Hematopoietic multipotent progenitor cell treated with erythropoietin and hydrocortisone succinate and interleukin-3 and kit ligand, for 4 days (in vitro differentiated cells): Measurements from ENCODE around the gene PDE4A.
"Not testable (repeated sequence)": the region's sequence is repeated elsewhere in the genome, so short reads cannot be mapped to it uniquely, and the experiment has no call there.

Experiments
- DNase-seq: peaks from one replicate; pipeline ENCODE4 v3.0.0-alpha.2; 2015

PDE4A gene

DNA sequence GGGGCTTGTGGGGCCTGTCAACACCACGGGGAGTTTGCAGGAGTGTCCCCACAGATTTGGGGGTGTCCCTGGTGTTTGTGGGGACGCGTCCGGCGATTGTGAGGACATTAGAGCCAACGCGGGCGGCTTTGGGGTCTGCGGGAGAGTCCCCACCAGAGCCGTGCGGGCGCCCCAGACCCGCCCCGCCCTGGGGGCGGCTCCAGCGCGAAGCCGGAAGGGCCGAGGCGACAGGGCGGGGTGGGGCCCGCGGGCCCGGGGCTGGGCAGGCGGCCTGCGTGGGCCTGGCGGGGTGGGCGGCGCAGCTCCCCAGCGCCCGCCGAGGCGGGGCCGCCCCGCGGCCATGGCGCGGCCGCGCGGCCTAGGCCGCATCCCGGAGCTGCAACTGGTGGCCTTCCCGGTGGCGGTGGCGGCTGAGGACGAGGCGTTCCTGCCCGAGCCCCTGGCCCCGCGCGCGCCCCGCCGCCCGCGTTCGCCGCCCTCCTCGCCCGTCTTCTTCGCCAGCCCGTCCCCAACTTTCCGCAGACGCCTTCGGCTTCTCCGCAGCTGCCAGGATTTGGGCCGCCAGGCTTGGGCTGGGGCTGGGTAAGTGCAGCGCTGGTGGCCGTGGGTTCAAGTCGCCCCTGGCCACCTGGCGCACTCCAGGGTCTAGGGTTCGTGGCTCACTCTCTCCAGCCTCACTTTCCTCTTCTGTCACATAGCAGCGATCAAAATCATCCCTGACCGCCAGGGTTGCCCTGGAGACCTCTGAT is 10.3 kb downstream of the PDE4A start:
- peak; percentile 68 for DNase-seq

DNA sequence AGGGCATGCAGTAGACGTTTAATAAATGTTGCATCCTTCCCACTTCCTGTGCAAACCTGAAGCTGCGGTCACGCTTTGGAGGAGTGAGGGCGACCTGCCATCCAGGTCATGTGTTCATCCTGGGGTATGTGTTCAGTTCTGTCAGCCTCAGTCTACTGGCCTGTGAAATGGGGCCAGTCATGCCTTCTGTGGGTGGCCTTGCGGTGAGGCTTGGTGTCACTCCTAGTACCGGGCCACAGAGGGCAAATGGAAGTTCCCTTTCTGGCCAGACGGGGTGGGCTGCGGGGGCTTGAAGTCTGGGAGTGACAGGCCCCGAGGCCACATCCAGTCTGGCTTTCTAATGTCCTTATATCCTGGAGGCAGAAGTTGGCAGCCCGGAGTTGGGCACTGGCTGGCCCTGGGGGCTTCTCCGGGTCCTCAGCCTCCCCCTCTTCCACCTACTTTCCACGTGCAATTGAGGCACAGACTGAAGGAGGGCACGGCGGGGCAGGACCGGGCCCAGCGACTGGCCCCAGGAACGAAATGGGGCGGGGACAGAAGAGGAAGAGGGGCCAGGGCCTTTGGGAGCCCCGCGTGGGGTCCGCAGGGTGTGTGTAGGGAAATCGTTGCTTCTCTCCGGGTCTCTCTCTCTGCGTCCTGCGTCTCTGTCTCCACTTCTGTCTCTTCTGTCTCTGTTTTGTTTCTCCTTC is 11.1 kb downstream of the PDE4A start:
- peak; percentile 66 for DNase-seq

DNA sequence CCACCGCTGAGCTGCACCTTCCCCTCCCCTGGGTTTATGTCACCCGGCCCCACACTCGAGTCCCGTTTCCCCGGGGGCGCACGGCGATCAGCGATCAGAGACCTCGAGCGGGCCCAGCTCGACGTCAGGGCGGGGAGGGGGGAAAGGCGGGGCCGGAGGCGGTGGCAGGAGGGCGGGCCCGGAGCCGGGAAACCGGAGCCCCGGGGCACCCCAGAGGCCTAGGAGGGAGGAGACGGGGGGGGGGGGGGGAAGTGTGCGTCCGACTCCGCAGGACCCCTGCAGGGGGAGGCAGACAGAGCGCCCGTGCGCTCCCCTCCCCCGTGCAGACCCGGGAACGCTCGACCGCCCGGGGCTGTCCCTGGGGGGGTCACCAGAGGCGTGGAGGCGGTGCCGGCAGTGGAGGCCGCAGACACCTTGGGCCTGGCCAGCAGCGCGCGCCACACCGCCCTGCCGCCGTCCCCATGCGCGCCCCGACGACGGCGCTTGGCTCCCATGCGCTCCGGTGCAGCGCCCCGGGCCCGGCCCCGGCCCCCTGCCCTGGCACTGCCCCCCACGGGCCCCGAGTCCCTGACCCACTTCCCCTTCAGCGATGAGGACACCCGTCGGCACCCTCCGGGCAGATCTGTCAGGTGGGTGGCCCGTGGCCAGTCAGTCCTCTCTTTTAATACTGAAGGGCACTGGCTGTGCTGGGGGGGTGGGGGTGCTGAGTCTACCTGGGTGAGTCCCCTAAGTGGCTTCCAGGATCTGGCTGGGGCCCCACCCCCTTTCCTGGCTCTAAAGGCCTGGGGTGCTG is 11.8 kb downstream of the PDE4A start:
- peak; percentile 71 for DNase-seq

DNA sequence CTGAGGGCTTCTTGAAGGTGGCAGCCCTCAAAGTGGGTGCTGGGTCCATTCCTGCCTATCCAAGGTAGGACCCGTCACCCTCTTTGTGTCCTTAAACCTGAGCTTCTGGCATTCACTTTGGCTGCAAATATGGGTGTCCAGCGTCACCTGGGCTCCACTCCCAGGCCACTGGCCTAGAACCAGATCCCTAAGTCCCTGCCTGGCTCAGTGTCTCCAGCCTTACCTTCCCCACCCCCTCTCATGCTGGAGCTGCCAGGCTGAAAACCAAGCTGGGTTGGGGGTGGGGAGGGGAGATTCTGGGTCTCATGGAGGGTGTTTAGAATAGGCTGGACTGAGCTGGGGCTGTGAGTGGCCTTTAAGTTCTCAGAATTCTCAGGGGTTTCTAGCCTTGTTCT is 12.4 kb downstream of the PDE4A start:
- DNase-seq, result no peak

DNA sequence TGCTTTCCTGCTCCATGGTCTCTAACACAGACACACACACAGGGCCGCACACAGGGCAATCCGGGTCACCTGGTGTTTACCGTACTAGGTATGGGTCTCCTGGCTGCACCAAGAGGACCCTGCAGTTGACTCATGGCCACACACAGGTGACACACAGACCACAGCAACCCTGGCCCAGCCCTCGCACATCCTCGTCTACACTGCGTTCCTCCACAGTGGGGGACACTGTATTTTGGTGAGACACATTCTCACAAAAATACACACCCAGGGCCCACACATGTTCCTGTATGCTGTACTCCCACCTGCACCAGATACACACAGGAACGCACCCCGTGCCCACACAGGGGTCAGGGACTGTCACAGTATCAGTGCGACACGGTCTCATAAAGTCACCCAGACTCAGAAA is 12.8 kb downstream of the PDE4A start:
- no peak for DNase-seq

DNA sequence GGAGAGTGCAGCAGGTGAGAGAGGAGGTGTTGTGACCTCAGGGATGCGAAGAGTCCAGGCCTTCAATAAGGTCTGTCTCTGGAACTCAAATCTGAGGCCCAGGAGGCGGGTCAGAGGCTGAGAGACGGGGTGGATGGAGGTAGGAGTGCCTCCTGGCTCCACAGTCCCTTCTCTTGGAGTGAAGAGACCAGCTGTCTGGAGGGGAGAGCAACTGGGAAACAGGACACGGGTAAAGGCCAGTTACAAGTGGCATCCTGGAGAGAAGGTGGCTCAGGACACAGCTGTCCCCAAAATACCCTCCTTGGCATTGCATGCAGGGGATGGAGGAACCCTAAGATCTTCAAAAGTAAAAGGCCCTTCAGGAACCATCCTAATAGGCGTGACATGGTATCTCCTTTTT is 19.2 kb downstream of the PDE4A start:
- no peak for DNase-seq

DNA sequence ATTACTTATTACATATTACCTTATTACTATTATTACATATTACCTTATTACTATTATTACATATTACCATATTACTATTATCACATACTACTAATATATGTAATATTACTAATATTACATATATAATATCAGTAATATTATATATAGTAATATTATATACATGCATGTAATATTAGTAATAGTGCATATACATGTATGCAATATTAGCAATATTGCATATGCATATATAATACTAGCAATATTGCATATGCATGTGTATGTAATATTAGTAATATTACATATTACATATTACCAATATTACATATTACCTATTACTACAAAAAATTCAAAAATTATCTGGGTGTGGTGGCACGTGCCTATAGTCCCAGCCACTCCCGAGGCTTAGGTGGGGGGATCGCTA is 22.4 kb downstream of the PDE4A start:
- DNase-seq, result no peak

DNA sequence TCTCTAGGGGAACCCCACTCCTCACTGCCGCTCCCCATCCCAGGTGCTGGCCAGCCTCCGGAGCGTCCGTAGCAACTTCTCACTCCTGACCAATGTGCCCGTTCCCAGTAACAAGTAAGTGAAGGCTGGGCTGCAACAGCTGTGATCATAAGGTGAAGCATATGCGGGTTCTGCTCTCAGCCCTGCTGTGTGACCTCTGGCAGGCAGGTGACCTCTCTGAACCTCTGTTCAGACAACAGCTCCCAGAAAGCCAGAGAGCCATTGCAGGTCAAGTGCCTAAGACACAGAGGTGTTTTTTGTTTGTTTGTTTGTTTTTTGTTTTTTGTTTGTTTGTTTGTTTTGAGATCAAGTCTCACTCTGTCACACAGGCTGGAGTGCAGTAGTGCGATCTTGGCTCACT is 28.7 kb downstream of the PDE4A start:
- no peak for DNase-seq

DNA sequence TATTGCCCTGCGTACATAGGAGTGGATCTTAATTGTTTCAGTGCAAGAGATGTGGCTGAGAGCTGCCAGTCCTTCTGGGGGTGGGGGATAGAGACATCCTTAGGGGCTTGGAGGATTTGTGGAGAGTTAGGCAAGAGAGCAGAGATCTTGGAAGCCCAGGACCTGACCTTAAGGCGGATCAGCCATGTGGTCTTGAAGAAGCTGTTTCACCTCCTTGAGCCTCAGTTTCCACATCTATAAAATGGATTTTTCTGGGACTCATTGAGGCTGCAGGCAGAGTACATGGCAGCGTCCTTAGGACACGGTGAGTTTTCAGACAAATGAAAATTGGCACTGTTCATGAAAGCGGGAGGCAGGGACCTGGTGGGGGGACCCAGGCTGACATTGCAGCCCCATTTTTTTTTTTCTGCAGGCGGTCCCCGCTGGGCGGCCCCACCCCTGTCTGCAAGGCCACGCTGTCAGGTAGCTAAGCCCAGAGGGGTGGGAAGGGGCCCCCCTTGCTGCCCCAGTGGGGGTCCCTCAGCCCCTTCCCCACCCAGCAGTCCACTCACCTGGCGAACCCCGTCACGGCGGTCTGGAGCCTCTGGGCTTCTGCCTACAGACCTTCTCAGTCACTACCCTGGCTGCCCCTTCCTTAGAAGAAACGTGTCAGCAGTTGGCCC is 30.0 kb downstream of the PDE4A start:
- no peak for DNase-seq

DNA sequence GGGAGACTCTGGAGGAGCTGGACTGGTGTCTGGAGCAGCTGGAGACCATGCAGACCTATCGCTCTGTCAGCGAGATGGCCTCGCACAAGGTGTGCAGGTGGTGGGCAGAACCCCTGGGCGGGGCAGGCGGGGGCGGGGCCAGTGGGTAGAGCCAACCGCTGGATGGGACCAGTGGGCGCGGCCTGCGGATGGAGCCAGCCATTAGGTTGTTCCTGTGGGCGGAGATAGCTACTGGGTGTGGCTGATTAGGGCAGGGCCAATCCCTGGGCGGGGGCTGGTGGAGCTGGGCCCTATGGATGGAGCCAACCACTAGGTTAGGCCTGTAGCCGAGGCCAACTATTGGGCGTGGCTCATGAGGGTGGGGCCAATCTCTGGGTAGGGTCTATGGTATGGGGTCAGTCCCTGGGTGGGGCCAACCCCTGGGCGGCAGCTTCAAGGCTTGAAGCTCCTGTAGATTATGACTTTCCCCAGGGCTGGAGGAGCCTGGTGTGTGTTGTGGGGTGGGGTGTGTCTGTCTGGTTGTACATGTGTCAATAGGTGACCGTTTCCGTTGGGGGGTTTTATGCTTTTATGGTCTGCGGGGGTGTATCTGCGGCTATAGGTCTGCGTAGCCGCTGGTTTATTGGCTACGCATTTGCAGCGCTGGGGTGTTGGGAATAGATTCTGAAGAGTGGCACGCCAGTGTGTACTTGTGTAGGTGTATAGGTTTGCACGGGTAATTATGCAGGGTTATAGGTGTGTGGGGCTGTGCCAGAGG is 30.7 kb downstream of the PDE4A start:
- peak; percentile 92 for DNase-seq

DNA sequence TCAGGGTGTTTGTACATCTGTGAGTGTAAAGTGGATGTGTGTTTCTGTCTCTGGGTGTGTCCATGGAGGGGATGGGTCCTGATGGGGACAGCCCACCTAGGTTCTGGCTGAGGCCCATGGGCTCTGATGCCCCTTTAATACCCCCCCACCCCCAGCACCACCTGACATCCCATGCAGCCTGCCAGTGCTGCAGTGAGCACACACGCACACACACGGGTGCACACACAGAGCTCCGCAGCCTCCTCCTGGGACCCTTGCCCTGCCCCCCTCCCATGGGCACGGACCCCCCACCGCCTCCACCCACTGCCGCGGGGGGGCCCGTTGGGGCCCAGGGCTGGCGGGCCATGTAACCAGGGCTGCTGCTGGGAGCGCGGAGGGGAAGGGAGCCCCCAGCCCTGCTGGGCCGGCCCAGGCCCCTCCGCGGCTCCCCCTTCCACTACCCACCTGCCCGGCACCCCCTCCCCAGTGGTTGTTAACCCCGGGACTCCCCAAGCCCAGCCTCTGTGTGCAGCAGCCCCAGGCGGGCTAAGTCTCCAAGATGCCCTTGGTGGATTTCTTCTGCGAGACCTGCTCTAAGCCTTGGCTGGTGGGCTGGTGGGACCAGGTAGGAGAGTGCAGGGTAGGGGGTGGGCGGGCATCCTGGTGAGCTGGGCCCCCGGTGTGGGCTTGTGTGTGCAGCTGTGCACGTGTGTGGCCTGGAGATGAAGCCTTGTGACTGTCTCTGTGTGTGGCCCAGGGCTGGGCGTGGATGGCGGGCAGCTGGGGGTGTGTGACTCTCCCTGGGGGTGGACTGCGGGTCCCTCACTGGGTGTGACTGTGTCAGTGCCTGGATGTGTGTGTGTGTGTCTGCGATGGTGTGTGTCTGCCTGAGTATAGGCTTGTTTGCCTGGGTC is 32.6 kb downstream of the PDE4A start:
- no peak for DNase-seq

DNA sequence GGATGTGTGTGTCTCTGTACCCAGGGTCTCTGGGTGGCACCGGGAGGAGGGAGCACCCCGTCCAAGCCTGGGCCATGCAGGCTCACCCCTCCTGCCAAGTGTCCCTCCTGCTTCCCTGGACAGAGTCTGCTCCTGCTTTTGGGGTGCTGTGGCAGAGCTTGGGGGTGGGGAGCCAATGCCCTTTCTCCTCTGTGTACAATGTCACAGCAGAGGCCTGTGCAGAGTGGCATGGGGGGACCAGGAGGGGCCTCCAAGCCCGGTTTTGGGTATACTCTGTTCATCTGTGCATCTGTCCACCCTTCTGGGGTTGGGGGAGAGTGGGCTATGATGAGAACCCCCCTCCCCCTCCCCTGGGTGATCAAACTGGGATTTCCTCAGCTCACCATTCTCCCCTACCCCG is 33.5 kb downstream of the PDE4A start:
- no peak for DNase-seq

DNA sequence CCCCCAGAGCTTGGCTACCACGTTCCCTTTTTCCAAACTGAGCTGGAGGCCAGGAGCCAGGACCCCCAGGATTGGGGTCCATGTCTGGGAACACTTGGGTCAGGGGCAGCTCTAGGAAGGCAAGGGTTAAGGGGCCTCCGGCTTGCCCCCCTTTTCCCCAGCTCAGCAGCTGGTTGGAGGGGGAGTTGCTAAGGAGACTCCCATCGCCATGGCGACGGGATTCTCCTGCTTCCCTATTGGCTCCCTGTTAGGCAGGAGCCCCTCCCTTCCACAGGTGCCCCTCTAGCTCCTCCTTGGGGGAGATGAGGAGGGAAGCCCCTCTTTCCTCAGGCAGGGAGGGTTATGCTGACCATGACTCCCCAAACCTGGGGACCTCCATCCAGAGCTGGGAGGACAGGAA is 33.9 kb downstream of the PDE4A start:
- peak; percentile 45 for DNase-seq

DNA sequence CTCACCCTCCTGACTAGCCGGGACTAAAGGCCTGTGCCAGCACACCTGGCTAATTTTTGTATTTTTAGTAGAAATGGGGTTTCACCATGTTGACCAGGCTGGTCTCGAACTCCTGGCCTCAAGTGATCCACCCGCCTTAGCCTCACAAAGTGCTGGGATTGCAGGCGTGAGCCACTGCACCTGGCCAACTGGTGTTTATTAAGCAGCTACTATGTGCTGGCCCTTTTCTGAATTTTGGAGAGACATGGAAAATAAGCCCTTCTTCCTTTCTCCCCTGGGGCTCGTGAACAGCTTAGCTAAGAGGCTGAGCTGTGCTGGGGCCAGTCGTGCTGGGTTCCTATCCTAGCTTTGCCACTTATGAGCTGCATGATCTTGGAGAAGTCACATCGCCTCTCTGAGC is 38.4 kb downstream of the PDE4A start:
- DNase-seq, result not testable (repeated sequence)

DNA sequence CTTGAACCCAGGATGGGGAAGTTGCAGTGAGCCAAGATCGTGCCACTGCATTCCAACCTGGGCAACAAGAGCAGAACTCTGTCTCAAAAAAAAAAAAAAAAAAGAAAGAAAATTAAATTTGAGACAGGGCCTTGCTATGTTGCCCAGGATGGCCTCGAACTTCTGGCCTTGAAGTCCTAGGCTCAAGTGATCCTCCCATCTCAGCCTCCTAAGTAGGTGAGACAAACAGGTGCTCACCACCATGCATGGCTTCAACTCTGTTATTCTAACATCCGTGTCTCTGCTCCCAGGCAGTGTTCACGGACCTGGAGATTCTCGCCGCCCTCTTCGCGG is 40.3 kb downstream of the PDE4A start:
- DNase-seq, result no peak

DNA sequence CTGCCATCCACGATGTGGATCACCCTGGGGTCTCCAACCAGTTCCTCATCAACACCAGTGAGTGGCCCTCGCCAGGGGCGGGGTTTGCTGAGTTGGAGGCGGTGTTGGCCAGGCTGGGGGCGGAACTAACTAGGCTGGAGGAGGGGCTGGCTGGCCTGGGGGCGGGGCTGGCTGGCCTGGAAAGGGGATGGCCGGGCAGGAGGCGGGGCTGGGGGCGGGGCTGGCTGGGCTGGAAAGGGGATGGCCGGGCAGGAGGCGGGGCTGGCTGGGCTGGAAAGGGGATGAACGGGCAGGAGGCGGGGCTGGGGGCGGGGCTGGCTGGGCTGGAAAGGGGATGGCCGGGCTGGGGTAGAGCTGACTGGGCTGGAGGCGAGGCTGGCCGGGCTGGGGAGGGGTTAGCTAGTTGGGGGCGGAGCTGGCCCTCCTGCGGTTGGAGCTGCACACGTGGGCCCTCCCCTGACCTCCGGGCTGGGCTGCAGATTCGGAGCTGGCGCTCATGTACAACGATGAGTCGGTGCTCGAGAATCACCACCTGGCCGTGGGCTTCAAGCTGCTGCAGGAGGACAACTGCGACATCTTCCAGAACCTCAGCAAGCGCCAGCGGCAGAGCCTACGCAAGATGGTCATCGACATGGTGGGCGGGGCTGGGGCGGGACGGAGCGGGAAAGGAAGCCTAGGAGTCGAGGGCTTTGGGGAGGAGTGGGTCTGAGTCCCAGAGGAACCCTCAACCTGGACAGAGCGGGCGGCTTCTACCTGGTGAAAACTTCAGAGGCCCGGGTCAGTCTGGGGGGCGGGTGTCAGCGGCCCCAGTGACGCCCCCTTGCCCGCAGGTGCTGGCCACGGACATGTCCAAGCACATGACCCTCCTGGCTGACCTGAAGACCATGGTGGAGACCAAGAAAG is 41.0 kb downstream of the PDE4A start:
- peak; percentile 97 for DNase-seq

DNA sequence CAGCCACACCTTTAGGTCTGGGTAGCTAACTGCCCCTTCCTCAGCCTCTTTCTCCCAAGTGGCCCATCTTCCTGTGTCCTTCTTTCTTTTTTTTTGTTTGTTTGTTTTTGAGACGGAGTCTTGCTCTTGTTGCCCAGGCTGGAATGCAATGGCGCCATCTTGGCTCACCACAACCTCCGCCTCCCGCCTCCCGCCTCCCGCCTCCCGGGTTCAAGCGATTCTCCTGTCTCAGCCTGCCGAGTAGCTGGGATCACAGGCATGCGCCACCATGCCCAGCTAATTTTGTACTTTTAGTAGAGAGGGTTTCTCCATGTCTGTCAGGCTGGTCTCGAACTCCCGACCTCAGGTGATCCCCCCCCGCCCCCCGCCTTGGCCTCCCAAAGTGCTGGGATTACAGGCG is 41.7 kb downstream of the PDE4A start:
- not testable (repeated sequence) for DNase-seq

DNA sequence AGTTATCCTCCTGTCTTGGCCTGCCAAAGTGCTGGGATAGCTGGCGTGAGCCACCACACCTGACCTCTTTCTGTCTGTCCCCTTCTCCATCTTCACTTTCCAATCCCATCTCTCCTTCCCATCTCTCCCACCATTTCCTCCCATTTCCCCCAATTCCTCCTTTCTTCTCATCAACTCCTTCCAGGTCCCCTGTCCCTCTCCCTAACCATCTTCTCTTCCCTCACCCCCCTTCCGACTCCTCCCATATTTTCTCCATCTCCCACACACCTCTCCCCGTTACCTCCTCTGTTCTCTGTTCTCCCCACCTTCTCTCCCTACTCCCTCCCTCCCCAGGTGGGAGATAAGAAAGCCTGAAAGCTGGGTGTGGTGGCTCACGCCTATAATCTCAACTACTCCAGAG is 42.2 kb downstream of the PDE4A start:
- no peak for DNase-seq

DNA sequence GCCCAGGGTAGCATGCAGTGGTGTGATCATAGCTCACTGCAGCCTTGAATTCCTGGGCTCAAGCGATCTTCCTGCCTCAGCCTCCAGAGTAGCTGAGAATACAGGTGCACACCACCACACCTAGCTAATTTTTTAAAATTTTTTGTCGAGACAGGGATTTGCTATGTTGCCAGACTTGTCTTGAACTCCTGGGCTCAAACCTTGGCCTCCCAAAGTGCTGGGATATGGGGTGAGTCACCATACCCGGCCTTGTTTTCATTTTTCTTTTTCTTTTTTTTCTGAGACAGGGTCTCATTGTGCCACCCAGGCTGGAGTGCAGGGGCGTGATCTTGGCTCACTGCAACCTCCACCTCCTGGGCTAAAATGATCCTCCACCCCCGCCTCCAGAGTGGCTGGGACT is 44.1 kb downstream of the PDE4A start:
- no peak for DNase-seq

DNA sequence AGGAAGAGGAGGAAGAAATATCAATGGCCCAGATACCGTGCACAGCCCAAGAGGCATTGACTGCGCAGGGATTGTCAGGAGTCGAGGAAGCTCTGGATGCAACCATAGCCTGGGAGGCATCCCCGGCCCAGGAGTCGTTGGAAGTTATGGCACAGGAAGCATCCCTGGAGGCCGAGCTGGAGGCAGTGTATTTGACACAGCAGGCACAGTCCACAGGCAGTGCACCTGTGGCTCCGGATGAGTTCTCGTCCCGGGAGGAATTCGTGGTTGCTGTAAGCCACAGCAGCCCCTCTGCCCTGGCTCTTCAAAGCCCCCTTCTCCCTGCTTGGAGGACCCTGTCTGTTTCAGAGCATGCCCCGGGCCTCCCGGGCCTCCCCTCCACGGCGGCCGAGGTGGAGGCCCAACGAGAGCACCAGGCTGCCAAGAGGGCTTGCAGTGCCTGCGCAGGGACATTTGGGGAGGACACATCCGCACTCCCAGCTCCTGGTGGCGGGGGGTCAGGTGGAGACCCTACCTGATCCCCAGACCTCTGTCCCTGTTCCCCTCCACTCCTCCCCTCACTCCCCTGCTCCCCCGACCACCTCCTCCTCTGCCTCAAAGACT is 46.9 kb downstream of the PDE4A start:
- DNase-seq, result no peak
